Mammary epithelial cell (primary cell): ENCODE data around the gene ACAT2.

Experiments used
- EZH2 ChIP-seq: IDR thresholded peaks from 2 replicates; pipeline ENCODE4 v1.6.1; 2012; ENCODE audit warnings: low read length, inconsistent platforms, borderline replicate concordance
- TF ChIP-seq, protein P1 (sequence below), 2 donors: IDR thresholded peaks in 1 of 2; conservative IDR thresholded peaks in 1 of 2; 2 replicates each; pipeline ENCODE4 v1.5.1; 2011 to 2012; ENCODE audit warnings: inconsistent platforms in 2 of 2, low read length in 2 of 2, mild to moderate bottlenecking in 2 of 2, control low read depth in 1 of 2, low read depth in 1 of 2; ENCODE audit not compliant: insufficient read depth in 1 of 2; ENCODE audit errors: extremely low read depth in 1 of 2

DNA sequence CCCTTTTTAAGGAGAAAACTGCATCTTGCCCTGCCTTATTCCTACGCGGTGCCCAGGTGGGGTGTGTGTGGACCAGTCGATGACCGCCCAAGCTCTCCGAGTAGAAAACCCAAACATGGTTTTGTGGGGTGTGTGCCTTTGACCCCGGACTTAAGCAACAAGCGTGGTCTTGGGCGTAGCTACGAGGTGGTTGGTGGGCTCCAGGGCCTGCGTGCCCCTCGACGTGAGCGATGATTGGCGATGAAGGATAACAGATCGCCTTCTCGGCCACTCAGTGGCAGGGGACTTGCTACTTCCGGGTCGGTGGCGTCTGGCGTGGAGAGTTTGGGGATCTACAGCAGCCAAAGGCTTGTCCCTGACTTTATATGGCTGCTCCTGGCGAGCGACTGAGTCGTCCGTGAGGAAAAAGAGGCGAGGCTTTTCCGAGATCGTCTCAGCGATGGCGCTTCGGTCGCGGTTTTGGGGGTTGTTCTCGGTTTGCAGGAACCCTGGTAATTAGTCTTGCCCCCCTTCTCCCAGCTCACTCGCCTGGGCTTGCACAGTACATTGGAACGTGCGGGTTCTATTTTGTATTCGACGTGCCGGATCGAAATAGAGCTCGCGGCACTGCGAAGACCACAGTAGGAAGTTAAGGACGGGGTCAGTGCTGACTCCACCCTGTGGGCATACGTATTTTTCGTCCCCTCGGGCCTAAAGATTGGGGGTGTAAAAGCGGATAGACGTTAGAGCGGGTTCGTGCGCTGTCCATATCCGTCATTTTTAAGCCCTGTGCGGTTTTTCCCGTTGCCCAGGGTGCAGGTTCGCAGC lies 28.5 kb downstream of the ACAT2 start, which contains the start of gene MRPL18:
- TF ChIP-seq, protein P1, sequence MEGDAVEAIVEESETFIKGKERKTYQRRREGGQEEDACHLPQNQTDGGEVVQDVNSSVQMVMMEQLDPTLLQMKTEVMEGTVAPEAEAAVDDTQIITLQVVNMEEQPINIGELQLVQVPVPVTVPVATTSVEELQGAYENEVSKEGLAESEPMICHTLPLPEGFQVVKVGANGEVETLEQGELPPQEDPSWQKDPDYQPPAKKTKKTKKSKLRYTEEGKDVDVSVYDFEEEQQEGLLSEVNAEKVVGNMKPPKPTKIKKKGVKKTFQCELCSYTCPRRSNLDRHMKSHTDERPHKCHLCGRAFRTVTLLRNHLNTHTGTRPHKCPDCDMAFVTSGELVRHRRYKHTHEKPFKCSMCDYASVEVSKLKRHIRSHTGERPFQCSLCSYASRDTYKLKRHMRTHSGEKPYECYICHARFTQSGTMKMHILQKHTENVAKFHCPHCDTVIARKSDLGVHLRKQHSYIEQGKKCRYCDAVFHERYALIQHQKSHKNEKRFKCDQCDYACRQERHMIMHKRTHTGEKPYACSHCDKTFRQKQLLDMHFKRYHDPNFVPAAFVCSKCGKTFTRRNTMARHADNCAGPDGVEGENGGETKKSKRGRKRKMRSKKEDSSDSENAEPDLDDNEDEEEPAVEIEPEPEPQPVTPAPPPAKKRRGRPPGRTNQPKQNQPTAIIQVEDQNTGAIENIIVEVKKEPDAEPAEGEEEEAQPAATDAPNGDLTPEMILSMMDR (conservative IDR thresholded peaks at IDR 0.05 in 1 of 2, IDR thresholded peaks at IDR 0.05 in 1 of 2; ENCODE audit: extremely low read depth in 1 of 2, insufficient read depth in 1 of 2, low read depth in 1 of 2, low read length in 2 of 2): no peak
- TF ChIP-seq EZH2: no peak
